NCI-H510A (cell line): ENCODE data around the gene SESN3.
"Not testable (repeated sequence)": the region's sequence is repeated elsewhere in the genome, so short reads cannot be mapped to it uniquely, and the experiment has no call there.

Experiments
- DNase-seq: peaks from one replicate; lab custom pipeline; 2025; lab: John Stamatoyannopoulos, UW

The SESN3 gene

GRCh38 chr11:95219599-95219998 is 11.4 kb downstream of the SESN3 start:
- no peak for DNase-seq

DNA sequence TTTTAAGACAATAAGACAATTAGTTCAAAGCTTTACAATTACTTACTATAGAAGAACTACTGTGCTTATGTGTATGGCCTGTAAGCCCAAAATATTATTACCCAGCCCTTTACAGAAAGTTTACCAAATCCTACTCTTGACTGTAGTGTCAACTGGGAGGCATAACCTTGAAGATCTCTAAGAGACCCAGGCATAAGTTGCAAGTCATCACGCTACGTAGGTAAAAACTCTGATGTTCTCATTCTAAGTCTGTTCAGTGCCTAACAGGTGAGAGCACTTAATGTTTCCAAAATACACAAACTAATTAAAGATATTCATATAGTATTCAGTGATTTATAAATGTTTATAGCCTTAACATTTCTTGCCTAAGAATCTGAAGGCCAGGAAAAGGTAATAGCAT is 12.9 kb downstream of the SESN3 start:
- DNase-seq = no peak

GRCh38 chr11:95212609-95213008 is 18.4 kb downstream of the SESN3 start:
- no peak for DNase-seq

GRCh38 chr11:95209535-95209934 is 21.5 kb downstream of the SESN3 start:
- not testable (repeated sequence) for DNase-seq

GRCh38 chr11:95200781-95201457 is 30.1 kb downstream of the SESN3 start:
- no peak for DNase-seq

- DNase-seq = no peak
These were observed 35.2 kb downstream of the SESN3 start for GRCh38 chr11:95195831-95196230.

GRCh38 chr11:95193541-95193940 is 37.5 kb downstream of the SESN3 start:
- DNase-seq = no peak

DNA sequence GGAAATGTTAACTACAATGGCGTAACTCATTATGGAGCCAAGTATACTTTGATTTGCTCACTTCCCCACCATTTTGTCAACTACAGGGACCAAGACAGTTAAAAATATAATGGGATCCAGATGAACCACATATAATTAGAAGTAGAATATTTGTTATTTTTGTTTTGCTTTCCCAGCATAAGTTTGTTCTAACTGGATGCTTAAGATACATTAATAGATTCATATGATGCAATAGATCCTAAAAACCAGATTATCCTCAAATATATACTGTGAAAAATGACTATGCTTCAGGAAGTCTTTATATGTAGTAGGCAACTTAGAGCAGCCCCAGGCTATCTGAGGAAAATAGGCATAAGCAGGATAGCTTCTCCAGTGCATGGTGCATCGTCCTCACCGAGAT is 38.3 kb downstream of the SESN3 start:
- no peak for DNase-seq

- no peak for DNase-seq
These were observed 43.3 kb downstream of the SESN3 start for GRCh38 chr11:95187723-95188122.

- DNase-seq = no peak
These were observed 48.6 kb downstream of the SESN3 start for GRCh38 chr11:95182397-95182796.

- DNase-seq = no peak
These were observed 55.1 kb downstream of the SESN3 start for GRCh38 chr11:95175818-95176380.

GRCh38 chr11:95170294-95170693 is 60.7 kb downstream of the SESN3 start:
- DNase-seq = no peak

- no peak for DNase-seq
These were observed 64.2 kb downstream of the SESN3 start for GRCh38 chr11:95166781-95167180.

- no peak for DNase-seq
These were observed 65.4 kb downstream of the SESN3 start for GRCh38 chr11:95165638-95166037.

DNA sequence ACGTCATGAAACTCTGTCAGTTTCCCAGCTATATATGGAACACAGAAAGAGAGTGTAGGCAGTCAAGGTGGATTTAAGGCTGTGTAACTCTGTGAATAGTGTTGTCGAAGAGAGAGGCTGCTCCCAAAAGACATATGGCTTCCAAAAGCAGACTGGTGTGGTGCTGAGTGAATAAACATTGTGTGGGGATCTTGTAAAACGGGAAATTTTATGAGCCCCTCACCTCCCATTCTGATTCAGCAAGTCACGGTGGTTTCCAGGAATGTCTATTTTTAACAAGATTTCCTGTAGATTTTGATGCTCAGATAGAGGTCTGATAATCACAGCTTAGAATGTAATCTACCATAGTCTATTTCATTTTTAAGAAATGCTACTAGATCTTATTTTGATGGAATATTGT is 67.9 kb downstream of the SESN3 start:
- DNase-seq = no peak

- DNase-seq = no peak
These were observed 69.8 kb downstream of the SESN3 start for GRCh38 chr11:95161248-95161647.

DNA sequence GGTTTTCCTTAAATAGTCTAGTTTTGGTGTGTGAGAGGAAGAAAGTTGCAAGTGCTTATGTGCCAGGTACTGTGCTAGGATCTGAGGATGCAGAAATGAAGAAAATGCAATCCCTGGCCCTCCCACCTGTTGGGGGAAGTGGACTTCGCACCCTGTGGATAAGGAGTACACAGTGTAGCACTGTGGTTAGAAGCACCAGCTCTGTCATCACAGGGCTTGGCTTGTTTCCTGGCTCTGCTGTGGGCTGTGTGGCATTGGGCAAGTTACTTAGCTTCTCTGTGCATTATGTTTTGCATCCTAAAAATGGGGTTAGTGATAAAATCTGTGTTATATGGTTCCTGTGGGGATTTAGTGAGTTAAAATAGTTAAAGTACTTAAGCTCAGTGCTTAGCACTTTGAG is 73.2 kb downstream of the SESN3 start:
- no peak for DNase-seq

DNA sequence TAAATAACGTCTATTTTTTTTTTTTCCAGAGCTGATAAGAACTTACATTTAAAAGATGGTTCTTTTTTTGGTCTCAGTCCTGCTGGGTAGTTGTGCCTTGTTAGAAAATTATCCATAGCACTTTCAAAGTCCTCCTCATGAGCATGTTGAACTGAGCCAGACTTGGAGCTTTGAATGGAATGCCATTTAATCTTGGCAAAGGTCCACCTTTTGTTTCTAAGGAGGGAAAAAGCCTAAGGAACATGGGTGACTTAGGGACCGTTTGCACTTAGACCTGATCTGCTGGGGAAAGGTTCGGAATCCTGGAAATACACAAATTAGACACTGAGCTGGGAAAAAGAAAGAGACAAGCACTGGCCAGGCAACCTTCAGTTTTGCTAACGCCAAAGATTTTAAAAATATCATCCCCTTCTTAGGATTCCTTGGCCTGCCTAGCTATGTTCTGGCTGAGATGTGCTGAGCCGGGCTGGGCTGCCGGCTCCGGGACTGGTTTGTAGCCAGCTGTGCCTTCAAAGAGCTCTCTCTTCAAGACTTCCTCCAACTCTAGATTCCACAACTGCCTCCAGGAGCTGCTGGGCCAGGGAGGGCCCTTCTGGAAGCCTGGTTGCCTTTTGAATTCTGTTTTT is 74.0 kb downstream of the SESN3 start:
- DNase-seq = no peak

GRCh38 chr11:95156133-95156721 is 74.8 kb downstream of the SESN3 start:
- no peak for DNase-seq

GRCh38 chr11:95155385-95155784 is 75.6 kb downstream of the SESN3 start:
- DNase-seq = no peak

DNA sequence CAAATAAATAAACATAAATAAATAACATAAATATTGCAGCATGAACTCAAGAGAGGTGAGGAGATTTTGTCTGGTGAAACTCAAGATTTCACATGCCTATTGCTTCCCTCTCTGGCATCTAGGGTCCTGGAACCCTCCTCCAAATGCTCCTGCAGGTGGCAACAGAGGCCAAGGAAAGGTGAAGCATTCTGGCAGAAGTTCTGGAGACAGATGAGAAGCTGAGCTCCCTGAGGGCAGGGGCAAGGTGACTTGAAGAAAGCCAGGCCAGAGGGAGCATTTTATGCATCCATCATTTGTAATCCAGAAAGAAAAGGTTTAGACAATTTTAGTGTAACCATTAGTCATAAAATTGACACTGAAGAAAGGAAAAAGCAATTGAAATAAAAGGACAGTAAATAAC is 76.5 kb downstream of the SESN3 start:
- no peak for DNase-seq

DNA sequence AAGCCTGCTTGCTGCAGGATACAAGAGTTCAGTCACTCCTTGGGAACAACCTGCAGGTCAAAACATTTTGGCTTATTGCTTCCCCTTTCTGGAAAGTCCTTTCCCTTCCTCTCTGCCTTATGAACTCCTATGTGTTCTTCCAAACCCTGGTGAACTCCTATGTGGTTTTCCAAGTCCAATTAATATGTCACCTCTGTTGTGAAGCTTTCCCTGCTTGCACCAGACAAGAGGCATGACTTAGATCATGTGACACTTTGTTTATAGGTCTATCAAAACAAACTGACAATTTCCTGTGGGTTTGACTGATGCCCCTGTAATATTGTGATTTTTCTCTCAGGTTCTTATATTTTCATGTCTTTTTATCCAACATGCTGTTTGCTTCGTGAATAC is 77.2 kb downstream of the SESN3 start:
- no peak for DNase-seq
